Measurements from ENCODE around the gene TMPRSS11A.

DNA sequence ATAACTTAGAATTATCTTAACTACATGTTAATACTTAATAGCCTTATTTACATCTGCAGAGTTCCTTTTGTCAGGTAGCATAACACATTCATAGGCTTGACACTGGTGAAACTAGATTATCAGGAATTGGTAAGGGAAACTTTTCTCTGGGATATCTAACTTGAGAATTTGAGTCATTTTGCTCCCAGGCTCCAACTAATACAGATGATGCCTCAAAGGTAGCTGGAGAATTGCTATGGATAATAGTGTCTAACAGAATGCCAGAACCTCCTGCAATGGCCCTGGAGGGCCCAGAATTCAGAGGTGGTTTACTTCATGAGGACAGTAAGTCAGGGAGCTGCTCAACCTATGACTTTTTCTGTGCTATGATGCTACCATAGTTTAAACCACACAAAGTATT, 65.6 kb downstream of the TMPRSS11A start:
- no peak for TF ChIP-seq EZH2phosphoT487 (IDR thresholded peaks at IDR 0.05; ENCODE audit: low read length)
- TF ChIP-seq, protein P1, sequence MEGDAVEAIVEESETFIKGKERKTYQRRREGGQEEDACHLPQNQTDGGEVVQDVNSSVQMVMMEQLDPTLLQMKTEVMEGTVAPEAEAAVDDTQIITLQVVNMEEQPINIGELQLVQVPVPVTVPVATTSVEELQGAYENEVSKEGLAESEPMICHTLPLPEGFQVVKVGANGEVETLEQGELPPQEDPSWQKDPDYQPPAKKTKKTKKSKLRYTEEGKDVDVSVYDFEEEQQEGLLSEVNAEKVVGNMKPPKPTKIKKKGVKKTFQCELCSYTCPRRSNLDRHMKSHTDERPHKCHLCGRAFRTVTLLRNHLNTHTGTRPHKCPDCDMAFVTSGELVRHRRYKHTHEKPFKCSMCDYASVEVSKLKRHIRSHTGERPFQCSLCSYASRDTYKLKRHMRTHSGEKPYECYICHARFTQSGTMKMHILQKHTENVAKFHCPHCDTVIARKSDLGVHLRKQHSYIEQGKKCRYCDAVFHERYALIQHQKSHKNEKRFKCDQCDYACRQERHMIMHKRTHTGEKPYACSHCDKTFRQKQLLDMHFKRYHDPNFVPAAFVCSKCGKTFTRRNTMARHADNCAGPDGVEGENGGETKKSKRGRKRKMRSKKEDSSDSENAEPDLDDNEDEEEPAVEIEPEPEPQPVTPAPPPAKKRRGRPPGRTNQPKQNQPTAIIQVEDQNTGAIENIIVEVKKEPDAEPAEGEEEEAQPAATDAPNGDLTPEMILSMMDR (IDR thresholded peaks at IDR 0.05; ENCODE audit: low read length), result no peak
